Measurements from ENCODE around the gene TARP.

GRCh38 chr7:38321515-38321944 lies 48.1 kb upstream of the TARP start:
- TF ChIP-seq CTCF (conservative IDR thresholded peaks at IDR 0.05) (no peak), EZH2 (IDR thresholded peaks at IDR 0.05; ENCODE audit: low read depth) (no peak)
